Mesothelial cell of epicardium (in vitro differentiated cells): ENCODE data around the gene TNFSF12. TPM values are rescaled to one million over a fixed set of nuclear protein-coding genes. Genes with fewer than 3 reads are reported as not detected.

Source experiments
- DNase-seq, 2 experiments: peaks; one replicate each; pipeline ENCODE4 v3.0.0; 2021; ENCODE audit warnings: low spot score in 2 of 2; ENCODE audit not compliant: unreplicated experiment in 2 of 2
- H3K27ac Mint-ChIP-seq: 2 replicates; pipeline ENCODE4 v1.8.0; 2021; ENCODE audit warnings: mixed read lengths
- H3K27me3 Mint-ChIP-seq: 2 replicates; pipeline ENCODE4 v1.8.0; 2021; ENCODE audit warnings: low read depth, mixed read lengths
- H3K36me3 Mint-ChIP-seq: 2 replicates; pipeline ENCODE4 v1.8.0; 2021; ENCODE audit warnings: mixed read lengths
- H3K4me1 Mint-ChIP-seq: 2 replicates; pipeline ENCODE4 v1.8.0; 2021; ENCODE audit warnings: mixed read lengths
- H3K4me3 Mint-ChIP-seq: 2 replicates; pipeline ENCODE4 v1.8.0; 2021; ENCODE audit warnings: mild to moderate bottlenecking, moderate library complexity, mixed read lengths
- H3K9me3 Mint-ChIP-seq: 2 replicates; pipeline ENCODE4 v1.8.0; 2021; ENCODE audit warnings: mixed read lengths
- CTCF ChIP-seq: fragments of 200-600 bp; sonication (generic); IDR thresholded peaks from one replicate; pipeline ENCODE4 v1.5.0; 2021; ENCODE audit warnings: antibody characterized with exemption; ENCODE audit not compliant: unreplicated experiment
- total RNA-seq: library from RNA; stranded (reverse); gene quantifications from 3 replicates; pipeline ENCODE4 v1.2.1, GENCODE V29; 2021

Gene TNFSF12
- total RNA-seq: 6.6 to 7.7 TPM (median 7.6 TPM) in 3 replicates

- Mint-ChIP-seq H3K27ac (peak within 1 kb of the TSS; percentile 74), H3K4me3 (peak within 1 kb of the TSS; percentile 66), H3K27me3 (peaks cover 3% of the 10 kb centered on the region), H3K4me1 (peaks cover 9% of the 10 kb centered on the region), H3K9me3 (no peaks in the 10 kb centered on the region), H3K36me3 (no peaks in the 10 kb centered on the region)
- DNase-seq: peak in 1 of 2 experiments; percentile 43
- no peak for TF ChIP-seq CTCF
Observed at GRCh38 chr17:7548585-7549400, at the start of gene TNFSF12. Gene TNFSF12, plus strand, starts transcription at chr17:7549058. Its CDS starts 96 bp downstream, at chr17:7549154.

- DNase-seq: no peak
- Mint-ChIP-seq H3K4me3 (no peak overlapping the region), H3K4me1 (no peaks in the 10 kb centered on the region), H3K27ac (no peak overlapping the region), H3K9me3 (no peaks in the 10 kb centered on the region), H3K27me3 (no peaks in the 10 kb centered on the region), H3K36me3 (peaks cover 62% of the 10 kb centered on the region)
- no peak for TF ChIP-seq CTCF
Observed at GRCh38 chr17:7499161-7499560, 49.7 kb upstream of the TNFSF12 start.

GRCh38 chr17:7501729-7502128, 47.1 kb upstream of the TNFSF12 start:
- Mint-ChIP-seq H3K4me1 (no peaks in the 10 kb centered on the region), H3K36me3 (peaks cover 57% of the 10 kb centered on the region), H3K4me3 (no peak overlapping the region), H3K27ac (no peak overlapping the region), H3K9me3 (no peaks in the 10 kb centered on the region), H3K27me3 (no peaks in the 10 kb centered on the region)
- no peak for TF ChIP-seq CTCF
- DNase-seq: no peak

GRCh38 chr17:7502171-7502847, 46.5 kb upstream of the TNFSF12 start:
- no peaks in the 10 kb centered on the region for H3K9me3 Mint-ChIP-seq
- no peaks in the 10 kb centered on the region for H3K4me1 Mint-ChIP-seq
- H3K27me3 Mint-ChIP-seq: no peaks in the 10 kb centered on the region
- TF ChIP-seq CTCF: no peak
- no peak overlapping the region for H3K4me3 Mint-ChIP-seq
- no peak for DNase-seq
- H3K27ac Mint-ChIP-seq: no peak overlapping the region
- H3K36me3 Mint-ChIP-seq: peaks cover 54% of the 10 kb centered on the region

- no peak overlapping the region for H3K27ac Mint-ChIP-seq
- H3K27me3 Mint-ChIP-seq: no peaks in the 10 kb centered on the region
- TF ChIP-seq CTCF: no peak
- no peak for DNase-seq
- no peak overlapping the region for H3K4me3 Mint-ChIP-seq
- H3K36me3 Mint-ChIP-seq: peaks cover 55% of the 10 kb centered on the region
- H3K4me1 Mint-ChIP-seq: no peaks in the 10 kb centered on the region
- no peaks in the 10 kb centered on the region for H3K9me3 Mint-ChIP-seq
Observed at GRCh38 chr17:7502987-7503386, 45.9 kb upstream of the TNFSF12 start.
